ENCODE measurements around the gene B3GALT5. TPM values are rescaled to one million over a fixed set of nuclear protein-coding genes. Genes with fewer than 3 reads are reported as not detected.

B3GALT5 gene
- total RNA-seq, 2 donors from 2014 or later: 0.64 to 1.2 TPM

DNA sequence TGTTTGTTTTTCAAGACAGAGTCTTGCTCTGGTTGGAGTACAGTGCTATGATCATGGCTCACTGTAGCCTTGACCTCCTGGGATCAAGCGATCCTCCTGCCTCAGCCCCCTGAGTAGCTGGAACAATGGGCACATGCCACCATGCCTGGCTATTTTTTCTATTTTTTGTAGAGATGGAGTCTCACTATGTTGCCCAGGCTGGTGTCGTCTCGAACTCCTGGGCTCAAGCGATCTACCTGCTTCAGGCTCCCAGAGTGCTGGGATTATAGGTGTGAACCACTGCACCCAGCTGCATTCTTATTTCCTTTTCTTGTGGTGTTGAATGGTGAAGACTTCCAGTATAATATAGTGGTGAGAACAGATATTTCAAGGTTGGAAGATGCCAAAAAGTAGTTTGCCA, 28.0 kb downstream of the B3GALT5 start:
- Histone ChIP-seq H3K36me3 (no peaks in the 10 kb centered on the region), H3K4me1 (replicated peaks) (no peaks in the 10 kb centered on the region), H3K9me3 (no peaks in the 10 kb centered on the region), H3K4me3 (no peak overlapping the region), H3K27me3 (replicated peaks; ENCODE audit: insufficient read depth) (no peaks in the 10 kb centered on the region), H3K27ac (no peak overlapping the region)
- WGBS: 99% methylated on average over 4 of the region's 4 CpGs
- intact Hi-C loops (cut with DNase I): no loop called here
- no peak for DNase-seq (ENCODE audit: low spot score)
- TF ChIP-seq POLR2A (IDR thresholded peaks at IDR 0.05) (no peak), POLR2AphosphoS5 (IDR thresholded peaks at IDR 0.05) (no peak)
- TF ChIP-seq, protein P1, sequence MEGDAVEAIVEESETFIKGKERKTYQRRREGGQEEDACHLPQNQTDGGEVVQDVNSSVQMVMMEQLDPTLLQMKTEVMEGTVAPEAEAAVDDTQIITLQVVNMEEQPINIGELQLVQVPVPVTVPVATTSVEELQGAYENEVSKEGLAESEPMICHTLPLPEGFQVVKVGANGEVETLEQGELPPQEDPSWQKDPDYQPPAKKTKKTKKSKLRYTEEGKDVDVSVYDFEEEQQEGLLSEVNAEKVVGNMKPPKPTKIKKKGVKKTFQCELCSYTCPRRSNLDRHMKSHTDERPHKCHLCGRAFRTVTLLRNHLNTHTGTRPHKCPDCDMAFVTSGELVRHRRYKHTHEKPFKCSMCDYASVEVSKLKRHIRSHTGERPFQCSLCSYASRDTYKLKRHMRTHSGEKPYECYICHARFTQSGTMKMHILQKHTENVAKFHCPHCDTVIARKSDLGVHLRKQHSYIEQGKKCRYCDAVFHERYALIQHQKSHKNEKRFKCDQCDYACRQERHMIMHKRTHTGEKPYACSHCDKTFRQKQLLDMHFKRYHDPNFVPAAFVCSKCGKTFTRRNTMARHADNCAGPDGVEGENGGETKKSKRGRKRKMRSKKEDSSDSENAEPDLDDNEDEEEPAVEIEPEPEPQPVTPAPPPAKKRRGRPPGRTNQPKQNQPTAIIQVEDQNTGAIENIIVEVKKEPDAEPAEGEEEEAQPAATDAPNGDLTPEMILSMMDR (IDR thresholded peaks at IDR 0.05): no peak

DNA sequence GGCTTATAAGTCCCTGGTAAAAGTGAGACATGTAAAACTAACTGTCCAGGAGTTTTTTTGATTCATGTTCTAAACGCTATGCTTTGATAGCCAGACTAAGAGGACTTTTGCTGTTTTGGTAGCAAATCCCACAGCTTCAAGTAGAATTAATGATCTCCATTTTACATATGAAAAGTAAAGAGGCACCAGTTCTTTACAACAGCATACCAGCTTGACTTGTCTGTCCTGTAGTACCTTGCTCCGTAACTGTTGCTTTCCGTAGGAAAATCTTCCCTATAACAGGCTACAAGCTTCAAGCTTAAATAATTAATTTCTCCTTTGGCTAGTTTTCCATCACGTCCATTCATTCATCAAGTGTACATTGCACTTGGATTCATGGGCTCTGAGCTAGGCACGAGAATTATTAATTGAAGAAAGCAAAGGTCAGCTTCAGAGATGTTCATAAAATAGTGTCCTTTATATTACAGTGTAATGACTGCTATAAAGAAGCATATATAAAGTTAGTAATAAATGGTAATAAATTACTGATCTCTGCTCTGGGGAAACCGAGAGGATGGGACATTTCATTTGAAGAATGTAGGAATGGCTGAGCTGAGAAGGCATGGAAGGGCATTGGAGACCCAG, 29.2 kb downstream of the B3GALT5 start:
- intact Hi-C loops (cut with DNase I): no loop called here
- H3K27me3 ChIP-seq (replicated peaks; ENCODE audit: insufficient read depth): no peaks in the 10 kb centered on the region
- WGBS: 64% methylated on average over 6 of the region's 6 CpGs
- H3K36me3 ChIP-seq: no peaks in the 10 kb centered on the region
- H3K9me3 ChIP-seq: no peaks in the 10 kb centered on the region
- DNase-seq (ENCODE audit: low spot score): no peak
- TF ChIP-seq, protein P1 (IDR thresholded peaks at IDR 0.05): no peak
- no peak for TF ChIP-seq POLR2A (IDR thresholded peaks at IDR 0.05)
- no peak for TF ChIP-seq POLR2AphosphoS5 (IDR thresholded peaks at IDR 0.05)
- no peak overlapping the region for H3K4me3 ChIP-seq
- no peaks in the 10 kb centered on the region for H3K4me1 ChIP-seq (replicated peaks)
- no peak overlapping the region for H3K27ac ChIP-seq

DNA sequence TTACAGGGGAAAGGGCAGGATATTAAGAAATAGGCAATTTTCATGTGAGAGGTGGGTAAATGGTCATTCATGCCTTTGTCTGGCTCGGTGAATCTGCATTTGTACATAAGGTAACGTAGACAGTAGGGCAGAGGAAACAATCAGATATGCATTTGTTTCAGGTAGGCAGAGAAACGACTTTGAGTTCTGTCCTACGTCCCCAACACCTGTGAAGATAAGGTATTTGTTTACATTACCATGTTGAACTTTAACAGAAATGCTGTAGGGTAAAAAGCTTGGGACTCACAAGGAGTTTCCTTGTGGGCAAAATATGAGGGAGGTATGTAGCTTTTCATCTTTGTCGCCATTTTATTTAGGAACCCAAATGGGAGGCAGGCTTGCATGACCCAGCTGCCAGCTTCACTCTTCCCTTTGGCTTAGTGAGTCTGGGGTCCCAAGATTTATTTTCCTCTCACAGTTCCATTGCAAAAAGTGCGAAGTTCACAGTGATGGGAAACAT, 31.4 kb downstream of the B3GALT5 start:
- intact Hi-C loops (cut with DNase I): no loop called here
- TF ChIP-seq POLR2AphosphoS5 (IDR thresholded peaks at IDR 0.05) (no peak), POLR2A (IDR thresholded peaks at IDR 0.05) (no peak)
- TF ChIP-seq, protein P1 (IDR thresholded peaks at IDR 0.05): no peak
- Histone ChIP-seq H3K27ac (no peak overlapping the region), H3K4me3 (no peak overlapping the region), H3K27me3 (replicated peaks; ENCODE audit: insufficient read depth) (no peaks in the 10 kb centered on the region), H3K9me3 (no peaks in the 10 kb centered on the region), H3K4me1 (replicated peaks) (no peaks in the 10 kb centered on the region), H3K36me3 (no peaks in the 10 kb centered on the region)
- 56% methylated on average over 6 of the region's 6 CpGs for WGBS
- no peak for DNase-seq (ENCODE audit: low spot score)

DNA sequence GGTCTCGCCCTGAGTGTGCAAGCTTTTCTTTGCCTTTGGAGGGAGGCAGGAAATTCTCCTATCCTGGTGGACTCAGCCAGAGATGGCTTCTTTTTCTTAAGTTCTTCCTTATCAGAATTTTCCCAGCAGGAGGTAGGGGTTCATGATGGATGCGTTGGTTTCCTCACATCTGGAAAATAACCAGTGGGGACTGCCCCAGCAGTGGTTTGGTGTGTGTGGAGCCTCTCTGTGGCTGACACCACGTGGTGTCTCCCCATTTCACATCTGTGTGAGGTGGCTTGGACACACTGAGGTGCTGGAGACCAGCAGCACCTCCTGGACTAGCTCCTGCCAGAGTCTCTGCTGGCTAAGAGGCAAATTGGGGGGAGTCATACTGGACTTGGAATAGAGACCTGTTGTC, 32.6 kb downstream of the B3GALT5 start:
- Histone ChIP-seq H3K4me3 (no peak overlapping the region), H3K27ac (no peak overlapping the region), H3K4me1 (replicated peaks) (no peaks in the 10 kb centered on the region), H3K27me3 (replicated peaks; ENCODE audit: insufficient read depth) (no peaks in the 10 kb centered on the region), H3K36me3 (no peaks in the 10 kb centered on the region), H3K9me3 (no peaks in the 10 kb centered on the region)
- 88% methylated on average over 3 of the region's 3 CpGs for WGBS
- no peak for DNase-seq (ENCODE audit: low spot score)
- TF ChIP-seq, protein P1 (IDR thresholded peaks at IDR 0.05): no peak
- no peak for TF ChIP-seq POLR2AphosphoS5 (IDR thresholded peaks at IDR 0.05)
- TF ChIP-seq POLR2A (IDR thresholded peaks at IDR 0.05): no peak
- intact Hi-C loops (cut with DNase I): no loop called here

DNA sequence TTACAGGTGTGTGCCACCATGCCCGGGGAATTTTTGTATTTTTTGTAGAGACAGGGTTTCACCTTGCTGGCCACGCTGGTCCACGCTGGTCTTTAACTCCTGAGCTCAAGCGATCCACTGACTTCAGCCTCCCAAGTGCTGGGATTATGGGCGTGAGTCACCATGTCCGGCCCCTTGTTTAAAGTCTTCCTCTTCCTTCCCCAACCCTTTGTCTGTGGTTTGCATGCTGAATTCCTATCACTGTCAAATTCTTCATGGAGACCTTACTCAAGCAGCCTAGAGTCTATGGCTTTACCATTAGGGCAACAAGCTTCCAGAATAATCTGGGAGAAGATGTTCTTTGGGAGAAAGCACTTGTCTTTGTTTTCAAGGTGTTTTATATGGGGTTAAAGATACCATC, 34.7 kb downstream of the B3GALT5 start:
- Histone ChIP-seq H3K27ac (no peak overlapping the region), H3K27me3 (replicated peaks; ENCODE audit: insufficient read depth) (no peaks in the 10 kb centered on the region), H3K36me3 (no peaks in the 10 kb centered on the region), H3K9me3 (no peaks in the 10 kb centered on the region), H3K4me3 (no peak overlapping the region), H3K4me1 (replicated peaks) (no peaks in the 10 kb centered on the region)
- TF ChIP-seq, protein P1 (IDR thresholded peaks at IDR 0.05): no peak
- TF ChIP-seq POLR2AphosphoS5 (IDR thresholded peaks at IDR 0.05): no peak
- DNase-seq (ENCODE audit: low spot score): no peak
- intact Hi-C loops (cut with DNase I): no loop called here
- 88% methylated on average over 6 of the region's 6 CpGs for WGBS

All from prostate gland (tissue), 2 donors.